ENCODE data around the gene EBF3.

- no peak for TF ChIP-seq POLR2A (IDR thresholded peaks at IDR 0.05)
- no peak for TF ChIP-seq CTCF (IDR thresholded peaks at IDR 0.05)
Measured at GRCh38 chr10:129809841-129810240, 154.2 kb downstream of the EBF3 start.
